Activated CD8-positive, alpha-beta memory T cell treated with anti-CD3 and anti-CD28 coated beads, Interleukin-2, amount 50 U/mL, for 24 hours (primary cell): ENCODE measurements around the gene FDXR.
"Not testable (repeated sequence)": the region's sequence is repeated elsewhere in the genome, so short reads cannot be mapped to it uniquely, and the experiment has no call there.

ENCODE experiments used
- DNase-seq: peaks from one replicate; pipeline ENCODE4 v3.0.0-alpha.2; 2020; ENCODE audit errors: extremely low read depth

FDXR gene, protein sequence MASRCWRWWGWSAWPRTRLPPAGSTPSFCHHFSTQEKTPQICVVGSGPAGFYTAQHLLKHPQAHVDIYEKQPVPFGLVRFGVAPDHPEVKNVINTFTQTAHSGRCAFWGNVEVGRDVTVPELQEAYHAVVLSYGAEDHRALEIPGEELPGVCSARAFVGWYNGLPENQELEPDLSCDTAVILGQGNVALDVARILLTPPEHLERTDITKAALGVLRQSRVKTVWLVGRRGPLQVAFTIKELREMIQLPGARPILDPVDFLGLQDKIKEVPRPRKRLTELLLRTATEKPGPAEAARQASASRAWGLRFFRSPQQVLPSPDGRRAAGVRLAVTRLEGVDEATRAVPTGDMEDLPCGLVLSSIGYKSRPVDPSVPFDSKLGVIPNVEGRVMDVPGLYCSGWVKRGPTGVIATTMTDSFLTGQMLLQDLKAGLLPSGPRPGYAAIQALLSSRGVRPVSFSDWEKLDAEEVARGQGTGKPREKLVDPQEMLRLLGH

DNA sequence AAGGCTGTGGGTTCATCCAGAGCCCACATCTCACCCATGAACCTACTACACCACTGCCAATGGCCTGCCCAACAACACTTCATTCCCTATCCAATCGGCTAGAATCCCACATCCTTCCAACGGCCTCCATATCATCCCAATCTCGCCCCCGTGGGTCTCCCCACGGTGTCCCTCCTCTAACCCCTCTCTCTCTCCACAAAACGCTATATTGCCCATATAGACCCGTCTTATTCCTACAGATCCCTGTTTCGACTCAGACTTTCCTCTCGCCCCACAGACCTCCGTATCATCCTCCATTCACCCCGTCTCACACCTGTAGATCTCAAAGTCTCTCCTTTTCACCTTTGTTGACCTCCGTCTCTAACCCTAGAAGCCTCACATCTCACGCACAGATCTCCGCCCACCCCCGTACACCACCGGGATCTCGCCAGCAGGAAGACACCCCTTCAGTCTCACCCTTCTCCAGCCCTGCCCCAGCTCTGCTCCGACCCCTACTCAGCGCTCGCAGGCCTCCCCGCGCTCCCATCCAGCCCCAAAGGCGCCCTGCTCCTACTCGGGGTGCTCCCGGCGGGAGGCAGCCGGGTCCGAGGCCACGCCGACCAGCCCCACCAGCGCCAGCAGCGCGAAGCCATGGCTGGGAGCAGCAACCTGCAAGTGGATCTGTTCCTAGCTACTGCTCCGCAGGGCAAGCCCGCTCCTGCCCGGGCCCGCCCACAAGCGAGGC, at the start of gene FDXR:
TSS of gene FDXR (minus strand) at position 682 of the 724 bp plus-strand sequence. CDS start at position 632, 50 bp downstream.
- DNase-seq = no peak

DNA sequence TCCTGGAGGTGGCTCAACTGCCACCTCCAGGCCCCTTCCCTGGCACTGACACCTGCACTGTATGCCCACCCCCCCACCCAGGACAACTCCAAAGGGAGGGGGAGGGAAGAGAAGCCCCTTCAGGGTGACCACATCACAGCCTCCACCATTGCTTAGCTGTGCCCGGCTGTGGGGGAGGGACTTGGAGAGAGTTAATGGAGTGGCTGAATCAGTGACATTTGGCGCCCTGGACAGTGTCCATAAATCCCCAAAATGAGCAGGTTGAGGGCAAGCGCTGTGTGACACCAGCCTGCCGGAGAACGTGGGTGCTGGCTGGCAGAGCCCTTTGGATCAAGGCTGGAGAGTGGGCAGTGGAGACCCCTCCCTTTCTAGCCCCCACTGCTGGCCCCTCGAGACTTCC, 49.4 kb upstream of the FDXR start:
- DNase-seq = no peak

DNA sequence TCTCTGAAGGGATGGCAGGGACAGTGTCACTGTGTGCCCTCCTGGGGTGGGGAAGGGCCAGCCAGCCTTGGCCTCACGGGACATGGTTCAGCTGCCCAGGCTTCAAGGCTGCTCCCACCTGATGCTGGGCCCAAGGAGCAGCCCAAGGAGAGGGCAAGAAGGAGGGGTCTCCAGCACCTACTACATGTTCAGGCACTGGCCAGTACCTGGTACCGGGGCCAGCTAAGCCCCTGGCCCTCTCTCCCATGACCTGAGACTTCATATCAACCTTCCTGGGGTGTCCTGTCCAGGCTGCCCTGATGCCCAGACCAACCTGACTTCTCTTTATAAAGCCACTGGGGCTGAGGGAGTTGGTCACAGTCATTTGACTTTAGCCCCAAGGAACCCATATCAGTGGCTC, 49.0 kb upstream of the FDXR start:
- DNase-seq = no peak

GRCh38 chr17:74921026-74921681, 48.4 kb upstream of the FDXR start:
- no peak for DNase-seq

- DNase-seq = no peak
Measured at GRCh38 chr17:74920642-74921025, 47.8 kb upstream of the FDXR start.

DNA sequence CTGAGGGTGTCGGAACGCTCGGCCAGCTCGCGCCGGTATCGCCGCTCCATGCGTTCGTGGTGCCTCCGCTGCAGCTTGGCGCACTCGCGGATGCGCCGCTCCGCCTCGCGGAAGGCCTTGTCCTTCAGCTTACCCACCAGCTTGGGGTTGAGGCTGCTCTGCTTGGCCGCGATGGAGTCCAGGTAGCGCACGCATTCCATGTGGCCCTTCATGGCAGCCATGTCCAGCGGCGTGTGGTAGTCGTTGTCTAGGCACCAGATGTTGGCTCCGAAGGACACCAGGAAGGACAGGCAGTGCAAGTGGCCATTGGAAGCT, 47.5 kb upstream of the FDXR start:
- DNase-seq = no peak

DNA sequence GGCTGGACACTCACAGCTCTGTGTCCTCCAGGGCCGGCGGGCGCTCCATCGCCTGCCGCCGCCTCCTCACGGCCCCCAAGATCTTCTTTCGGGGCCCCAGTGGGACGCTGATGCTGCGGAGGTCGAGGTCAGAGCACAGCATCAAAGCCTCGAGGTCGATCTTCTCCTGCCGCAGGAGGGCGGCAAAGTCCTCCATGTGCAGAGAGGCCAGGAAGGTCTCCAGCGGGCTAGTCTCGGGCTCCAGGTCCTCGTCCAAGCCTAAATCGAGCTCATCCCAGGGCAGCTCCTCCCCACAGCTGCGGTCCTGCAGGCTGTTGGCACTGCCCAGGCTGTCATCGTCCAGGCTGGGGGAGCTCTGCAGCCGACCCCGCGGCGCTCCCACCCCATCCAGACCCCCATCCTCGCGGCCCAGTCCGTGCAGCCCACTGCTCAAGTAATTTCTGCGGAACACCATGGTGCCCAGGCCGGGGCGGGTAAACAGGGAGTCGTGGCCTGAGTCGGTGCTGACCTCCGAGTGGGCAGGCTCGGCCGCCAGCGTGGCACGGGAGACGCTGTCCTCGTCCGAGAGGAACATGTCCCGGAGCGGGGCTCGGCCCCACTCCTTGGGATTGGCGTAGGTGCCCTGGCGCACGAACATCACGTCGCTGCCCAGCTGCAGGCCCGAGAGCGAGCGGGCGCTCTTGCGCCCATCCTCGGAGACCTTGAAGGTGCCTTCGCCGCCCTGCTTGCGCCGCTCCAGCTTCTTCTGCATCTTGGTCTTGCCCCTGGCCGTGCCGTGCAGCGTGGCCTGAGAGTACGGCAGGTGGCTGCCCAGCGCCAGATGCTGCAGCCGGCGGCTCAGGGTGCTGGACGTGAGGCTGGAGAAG, 46.9 kb upstream of the FDXR start:
- DNase-seq = no peak

DNA sequence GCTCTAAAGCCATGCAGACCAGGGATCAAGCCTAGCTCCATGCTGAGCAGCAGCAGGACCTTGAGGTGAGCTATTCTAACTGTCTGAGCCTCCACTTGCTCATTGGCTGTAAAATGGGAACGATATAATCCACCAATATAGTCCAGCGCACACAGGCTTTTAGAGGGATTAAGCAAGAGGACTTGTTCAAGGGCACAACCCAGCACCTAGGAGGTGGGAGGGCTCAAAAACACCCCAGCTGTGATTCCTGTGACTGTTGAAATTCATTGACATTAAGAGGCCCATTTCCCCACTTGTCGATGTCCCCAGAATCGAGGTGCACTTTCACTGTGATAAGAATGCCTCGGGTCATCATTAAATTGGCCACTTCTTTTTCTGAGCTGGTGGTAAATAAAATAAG, 46.1 kb upstream of the FDXR start:
- no peak for DNase-seq

DNA sequence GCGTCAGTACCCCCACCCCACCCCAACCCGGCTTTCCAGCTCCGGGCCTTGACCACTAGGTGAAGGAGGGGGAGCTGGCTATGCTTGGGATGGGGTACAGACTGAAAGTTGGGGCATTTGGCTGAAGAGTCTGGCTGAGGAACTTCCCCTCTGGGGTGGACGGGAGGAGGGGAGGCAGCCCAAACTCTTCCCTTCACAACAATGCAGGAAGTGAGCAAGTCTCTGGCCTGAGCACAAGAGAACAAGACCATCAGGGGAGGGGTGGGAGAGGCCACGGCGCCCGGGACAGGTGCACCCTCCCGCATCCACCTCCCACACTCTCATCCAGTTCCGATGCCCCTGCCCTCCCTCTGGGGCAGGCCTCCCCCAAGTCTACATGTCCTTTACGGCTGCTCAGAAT, 44.6 kb upstream of the FDXR start:
- no peak for DNase-seq

DNA sequence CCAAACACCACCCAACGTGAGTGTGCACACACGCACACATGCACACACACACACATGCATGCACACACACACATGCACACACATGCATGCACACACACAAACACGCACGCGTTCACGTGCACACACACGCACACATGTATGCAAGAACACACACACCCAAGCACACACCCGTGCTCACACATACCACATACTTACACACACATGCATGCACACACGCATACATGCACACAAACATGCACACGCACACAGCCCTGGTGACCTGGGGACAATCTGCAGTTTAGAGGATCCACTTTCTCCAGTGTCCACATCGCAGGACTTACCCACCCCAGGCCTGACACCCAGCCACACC, 44.0 kb upstream of the FDXR start:
- DNase-seq = no peak

- no peak for DNase-seq
Measured at GRCh38 chr17:74916136-74916850, 43.5 kb upstream of the FDXR start.

DNA sequence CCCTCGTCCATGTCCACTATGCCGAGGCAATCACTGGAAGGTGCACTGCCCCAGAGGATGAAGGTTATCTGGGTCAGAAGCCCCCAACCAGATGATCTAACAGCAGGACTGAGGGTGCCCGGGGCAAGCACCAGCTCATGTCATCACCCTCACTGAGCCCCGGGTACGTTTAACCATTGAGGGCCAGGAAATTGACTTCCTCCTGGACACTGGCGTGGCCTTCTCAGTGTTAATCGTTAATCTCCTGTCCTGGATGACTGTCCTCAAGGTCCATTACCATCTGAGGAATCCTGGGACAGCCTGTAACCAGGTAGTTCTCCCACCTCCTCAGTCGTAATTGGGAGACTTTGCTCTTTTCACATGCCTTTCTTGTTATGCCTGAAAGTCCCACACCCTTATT, 38.6 kb upstream of the FDXR start:
- DNase-seq = not testable (repeated sequence)

DNA sequence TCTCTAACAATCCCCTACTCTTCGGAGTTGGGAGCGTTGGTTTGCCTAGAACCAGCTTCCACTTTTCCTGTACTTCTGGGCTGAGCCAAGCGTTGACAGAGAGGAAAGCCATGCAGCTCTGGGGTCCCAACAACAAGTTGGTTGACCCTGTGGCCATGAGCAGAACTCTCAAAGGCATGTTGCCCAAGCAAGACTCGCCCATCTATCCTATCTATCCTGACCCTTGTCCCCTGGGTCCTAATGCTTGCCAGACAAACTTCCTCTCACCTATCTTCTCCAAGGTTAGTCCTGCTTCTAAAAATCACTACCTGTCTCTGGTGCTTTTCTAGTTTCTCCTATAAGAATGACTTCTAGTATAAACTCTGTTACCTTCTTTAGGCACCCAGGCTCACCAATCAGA, 36.3 kb upstream of the FDXR start:
- DNase-seq = not testable (repeated sequence)

GRCh38 chr17:74907012-74907411, 34.2 kb upstream of the FDXR start:
- DNase-seq = no peak

GRCh38 chr17:74906214-74906793, 33.5 kb upstream of the FDXR start:
- DNase-seq = not testable (repeated sequence)

GRCh38 chr17:74904687-74905409, 32.1 kb upstream of the FDXR start:
- no peak for DNase-seq

DNA sequence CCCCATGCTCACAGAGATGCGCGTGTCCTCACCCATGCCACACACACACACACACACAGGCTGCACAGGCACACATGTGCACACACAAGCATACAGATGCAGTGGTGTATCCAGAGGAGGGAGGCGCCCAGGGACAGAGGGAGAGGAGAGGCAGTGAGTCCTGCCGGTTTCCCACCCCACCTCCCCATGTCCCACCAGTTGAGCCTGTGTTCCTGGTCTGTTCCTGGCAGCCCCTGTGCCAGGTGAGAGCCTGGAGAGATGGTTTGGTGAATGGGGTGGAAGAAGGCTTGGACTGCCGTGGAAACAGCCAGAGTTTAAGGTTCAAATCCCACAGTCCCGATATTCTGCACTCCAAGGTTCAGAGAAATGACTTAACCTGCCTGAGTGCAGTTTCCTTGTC, 30.9 kb upstream of the FDXR start:
- DNase-seq = no peak

DNA sequence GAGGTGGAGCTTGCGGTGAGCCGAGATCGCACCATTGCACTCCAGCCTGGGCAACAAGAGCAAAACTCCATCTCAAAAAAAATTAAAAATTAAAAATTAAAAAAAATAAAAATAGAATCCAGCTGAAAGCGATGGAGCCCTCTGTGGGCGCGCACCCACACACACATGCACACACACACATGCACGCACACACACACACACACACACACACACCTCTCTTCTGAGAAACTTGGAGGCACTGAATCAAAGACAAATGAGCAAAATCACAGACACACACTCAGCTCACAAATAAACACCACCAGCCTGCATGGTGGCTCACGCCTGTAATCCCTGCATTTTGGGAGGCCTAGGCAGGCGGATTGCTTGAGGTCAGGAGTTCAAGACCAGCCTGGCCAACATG, 30.2 kb upstream of the FDXR start:
- no peak for DNase-seq

GRCh38 chr17:74901353-74902135, 28.8 kb upstream of the FDXR start:
- DNase-seq = no peak
